B cell (primary cell): ENCODE data around the gene CTIF. TPM values are rescaled to one million over a fixed set of nuclear protein-coding genes. Genes with fewer than 3 reads are reported as not detected.
"Not testable (repeated sequence)": the region's sequence is repeated elsewhere in the genome, so short reads cannot be mapped to it uniquely, and the experiment has no call there.

Experiments
- ATAC-seq: fragments of 200-7000 bp; cut with Tn5 transposase; one replicate; pipeline ENCODE4 v1.10.0; 2021; ENCODE audit warnings: low read depth, mild to moderate bottlenecking, moderate number of reproducible peaks, moderate library complexity
- CTCF ChIA-PET: fragments of 350-600 bp; sonication (Branson Sonifier 250); formaldehyde crosslinking; loops from one replicate; lab custom pipeline; 2021; ENCODE audit warnings: antibody characterized with exemption, inconsistent platforms; lab: Charles Lee
- POLR2A ChIA-PET: fragments of 350-600 bp; sonication (Branson Sonifier 250); formaldehyde crosslinking; loops from one replicate; lab custom pipeline; 2021; ENCODE audit warnings: antibody characterized with exemption; lab: Charles Lee
- DNase-seq: peaks from one replicate; pipeline ENCODE4 v3.0.0; 2013
- H2AFZ ChIP-seq: 2 replicates; pipeline ENCODE4 v1.6.1; 2012; ENCODE audit warnings: mild to moderate bottlenecking, low read depth, low read length; ENCODE audit not compliant: insufficient read depth, poor library complexity, severe bottlenecking
- H3K27ac ChIP-seq, 2 donors: 1 replicate in 1 of 2; 2 replicates in 1 of 2; pipeline ENCODE4 v1.5.1; 2012 to 2013; ENCODE audit warnings: low read length in 2 of 2, mild to moderate bottlenecking in 2 of 2, moderate library complexity in 1 of 2
- H3K27me3 ChIP-seq, 4 experiments: fragments of 200-600 bp in 1 of 4; sonication (generic) in 1 of 4; replicated peaks in 1 of 4; 1 replicate in 2 of 4; 2 replicates in 2 of 4; pipeline versions ENCODE4 v1.6.1 to v1.7.0; 2013 to 2016; ENCODE audit warnings: low read length in 3 of 4, mild to moderate bottlenecking in 2 of 4, mixed read lengths in 1 of 4, moderate library complexity in 1 of 4; ENCODE audit not compliant: insufficient read depth in 4 of 4, control insufficient read depth in 3 of 4; ENCODE audit errors: control extremely low read depth in 1 of 4
- H3K36me3 ChIP-seq, 2 experiments: replicated peaks in 1 of 2; 1 replicate in 1 of 2; 2 replicates in 1 of 2; pipeline versions ENCODE4 v1.6.1 to v1.7.1; 2013; ENCODE audit warnings: low read length in 1 of 2; ENCODE audit not compliant: insufficient read depth in 2 of 2, control insufficient read depth in 1 of 2; ENCODE audit errors: control extremely low read depth in 1 of 2, extremely low read depth in 1 of 2
- H3K4me1 ChIP-seq, 2 donors: fragments of 200-600 bp in 1 of 2; sonication (generic) in 1 of 2; 1 replicate in 1 of 2; 2 replicates in 1 of 2; pipeline versions ENCODE4 v1.5.1 to v1.6.1; 2013 to 2017; ENCODE audit warnings: low read length in 2 of 2; ENCODE audit not compliant: control insufficient read depth in 2 of 2, insufficient read depth in 2 of 2
- H3K4me2 ChIP-seq: replicated peaks from 2 replicates; pipeline ENCODE3; 2012; ENCODE audit warnings: mild to moderate bottlenecking, low read depth, low read length; ENCODE audit not compliant: poor library complexity, severe bottlenecking
- H3K4me3 ChIP-seq, 5 experiments: fragments of 200-600 bp in 1 of 5; sonication (generic) in 1 of 5; 1 replicate in 3 of 5; 2 replicates in 2 of 5; pipeline versions ENCODE4 v1.5.1 to v1.7.0; 2011 to 2016; ENCODE audit warnings: low read length in 4 of 5, mild to moderate bottlenecking in 4 of 5, low read depth in 2 of 5, control low read depth in 1 of 5, moderate library complexity in 1 of 5; ENCODE audit not compliant: insufficient read depth in 1 of 5; ENCODE audit errors: control extremely low read depth in 1 of 5, extremely low read depth in 1 of 5
- H3K79me2 ChIP-seq: fragments of 200-600 bp; sonication (generic); one replicate; pipeline ENCODE4 v1.6.0; 2016; ENCODE audit warnings: low read length; ENCODE audit not compliant: control insufficient read depth, insufficient read depth
- H3K9ac ChIP-seq: fragments of 200-600 bp; sonication (generic); 2 replicates; pipeline ENCODE4 v1.6.1; 2017; ENCODE audit warnings: mild to moderate bottlenecking, low read length, moderate library complexity
- H3K9me3 ChIP-seq, 3 donors: one replicate each; pipeline versions ENCODE4 v1.6.1 to v1.7.1; 2013; ENCODE audit warnings: low read length in 2 of 3; ENCODE audit not compliant: control insufficient read depth in 2 of 3, insufficient read depth in 1 of 3; ENCODE audit errors: control extremely low read depth in 1 of 3
- H4K20me1 ChIP-seq: 2 replicates; pipeline ENCODE4 v1.6.0; 2012; ENCODE audit warnings: mild to moderate bottlenecking, low read length; ENCODE audit not compliant: insufficient read depth, control insufficient read depth, poor library complexity, severe bottlenecking
- H3K27ac Mint-ChIP-seq: one replicate; pipeline ENCODE4 v1.8.0; 2021; ENCODE audit warnings: mixed read lengths
- H3K27me3 Mint-ChIP-seq: one replicate; pipeline ENCODE4 v1.8.0; 2021; ENCODE audit warnings: mixed read lengths
- H3K4me1 Mint-ChIP-seq: one replicate; pipeline ENCODE4 v1.8.0; 2021; ENCODE audit warnings: mixed read lengths
- H3K4me3 Mint-ChIP-seq: one replicate; pipeline ENCODE4 v1.8.0; 2021; ENCODE audit warnings: mixed read lengths
- H3K9me3 Mint-ChIP-seq: one replicate; pipeline ENCODE4 v1.8.0; 2022; ENCODE audit warnings: mixed read lengths; ENCODE audit not compliant: insufficient read depth
- CTCF ChIP-seq: fragments of 200-600 bp; IDR thresholded peaks from one replicate; pipeline ENCODE4 v1.8.0; 2022; ENCODE audit warnings: antibody characterized with exemption, mild to moderate bottlenecking
- EZH2 ChIP-seq: IDR thresholded peaks from 2 replicates; pipeline ENCODE4 v1.6.1; 2012; ENCODE audit warnings: borderline replicate concordance, low read depth, mild to moderate bottlenecking, moderate library complexity, low read length; ENCODE audit not compliant: insufficient read depth, poor library complexity, severe bottlenecking
- WGBS: methylation state at CpG from one replicate; pipeline ENCODE4 v1.1.5; 2013; ENCODE audit warnings: missing lambda C conversion rate; ENCODE audit not compliant: insufficient coverage; 5-methylcytosine and 5-hydroxymethylcytosine counted together
- intact Hi-C: fragments of 100-400 bp; cut with micrococcal nuclease; formaldehyde crosslinking; loops from one replicate; pipeline ENCODE4 v1.10.0; 2022
- polyA plus RNA-seq: library from polyadenylated mRNA; depleted of rRNA; stranded (reverse); fragments of >200 nt; gene quantifications from 2 replicates; pipeline ENCODE4 v1.2.3, GENCODE V29; 2012
- total RNA-seq, 2 donors: library from RNA; stranded (reverse); fragments of 120-200 nt in 1 of 2; gene quantifications; 1 replicate in 1 of 2; 2 replicates in 1 of 2; pipeline versions ENCODE4 v1.2.3 to v1.2.4, GENCODE V29; 2013 to 2022

Gene CTIF
- total and polyA plus RNA-seq, 2 donors (not counting 1 experiment from before 2014, with no cell fraction given) = 3.6 to 16.2 TPM

GRCh38 chr18:48869591-48869990 lies 330.8 kb downstream of the CTIF start:
- intact Hi-C loops = loop anchor here (1.0 to 2.0 kb wide), 3 partner anchors 68 to 84 kb away; no protein-coding TSS in a partner anchor
- peaks cover 17 to 26% of the 10 kb centered on the region in 2 donors for H3K4me1 ChIP-seq
- Mint-ChIP-seq H3K4me3 (no peak overlapping the region), H3K9me3 (no peaks in the 10 kb centered on the region), H3K27me3 (no peaks in the 10 kb centered on the region), H3K27ac (no peak overlapping the region), H3K4me1 (peaks cover 17% of the 10 kb centered on the region)
- H3K9me3 ChIP-seq = peaks cover 0 to 15% (median 7%) of the 10 kb centered on the region in 3 donors
- POLR2A ChIA-PET = interaction anchor here (1.1 to 1.2 kb wide), 2 partner anchors 35 to 83 kb away, joined by 5 to 7 read pairs; no protein-coding TSS in a partner anchor
- H3K27ac ChIP-seq = peak overlapping the region; percentile 66 to 67
- no peaks in the 10 kb centered on the region for H3K79me2 ChIP-seq
- H4K20me1 ChIP-seq = no peaks in the 10 kb centered on the region
- H2AFZ ChIP-seq = no peak overlapping the region
- H3K27me3 ChIP-seq = no peaks in the 10 kb centered on the region
- no peaks in the 10 kb centered on the region for H3K36me3 ChIP-seq
- CTCF ChIA-PET = interaction anchor here (1.2 kb wide), 1 partner anchor 83 kb away, joined by 4 read pairs; no protein-coding TSS in a partner anchor
- DNase-seq (no peak), ATAC-seq (no peak)
- 94% methylated on average over 5 of the region's 5 CpGs for WGBS
- H3K9ac ChIP-seq = no peak overlapping the region
- TF ChIP-seq CTCF (no peak), EZH2 (no peak)
- peak overlapping the region; percentile 58 for H3K4me2 ChIP-seq
- H3K4me3 ChIP-seq = no peak overlapping the region

GRCh38 chr18:48870926-48871325 lies 332.1 kb downstream of the CTIF start:
- H3K79me2 ChIP-seq, H4K20me1 ChIP-seq, H3K9me3 ChIP-seq, DNase-seq, H2AFZ ChIP-seq, intact Hi-C loops, ATAC-seq, POLR2A ChIA-PET, H3K4me3 Mint-ChIP-seq, H3K9me3 Mint-ChIP-seq, CTCF ChIA-PET, H3K4me3 ChIP-seq, H3K9ac ChIP-seq, H3K27me3 ChIP-seq, H3K27ac ChIP-seq, H3K27me3 Mint-ChIP-seq, H3K4me2 ChIP-seq, H3K36me3 ChIP-seq: not testable (repeated sequence)
- Mint-ChIP-seq H3K27ac (peak overlapping the region; percentile 46), H3K4me1 (peaks cover 17% of the 10 kb centered on the region)
- H3K4me1 ChIP-seq = peaks cover 17 to 26% of the 10 kb centered on the region in 2 donors
- 96% methylated on average over 4 of the region's 13 CpGs for WGBS
